Gastrocnemius medialis (tissue), 4 donors: ENCODE data around the gene SYNC. TPM values are rescaled to one million over a fixed set of nuclear protein-coding genes. Genes with fewer than 3 reads are reported as not detected.

Experiments used
- ATAC-seq, 2 donors: fragments of 150-250 bp; one replicate each; pipeline ENCODE4 v1.9.1; 2016
- DNase-seq, 2 donors: peaks; one replicate each; pipeline ENCODE4 v3.0.0-alpha.2; 2019
- H3K27ac ChIP-seq, 4 donors: fragments of 200-600 bp; sonication (generic); 1 replicate in 1 of 4; 2 replicates in 3 of 4; pipeline ENCODE4 v1.5.1; 2016 to 2018; ENCODE audit warnings: mild to moderate bottlenecking in 2 of 4, moderate library complexity in 1 of 4
- H3K27me3 ChIP-seq, 3 donors: fragments of 200-600 bp; sonication (generic) in 2 of 3; 1 replicate in 1 of 3; 2 replicates in 2 of 3; pipeline versions ENCODE4 v1.5.1 to v1.6.0; 2016 to 2019; ENCODE audit warnings: mild to moderate bottlenecking in 1 of 3, moderate library complexity in 1 of 3
- H3K36me3 ChIP-seq, 2 donors: fragments of 200-600 bp; sonication (generic) in 1 of 2; one replicate each; pipeline ENCODE4 v1.5.1; 2017 to 2018
- H3K4me1 ChIP-seq, 2 donors: fragments of 200-600 bp; sonication (generic) in 1 of 2; one replicate each; pipeline ENCODE4 v1.5.1; 2016 to 2017; ENCODE audit warnings: mild to moderate bottlenecking in 2 of 2
- H3K4me3 ChIP-seq, 4 donors: fragments of 200-600 bp; sonication (generic) in 3 of 4; 1 replicate in 1 of 4; 2 replicates in 3 of 4; pipeline ENCODE4 v1.5.1; 2016 to 2019; ENCODE audit warnings: mild to moderate bottlenecking in 2 of 4
- H3K9me3 ChIP-seq, 3 donors: fragments of 200-600 bp; sonication (generic) in 2 of 3; 1 replicate in 1 of 3; 2 replicates in 2 of 3; pipeline ENCODE4 v1.5.1; 2016 to 2019
- CTCF ChIP-seq, 5 experiments: fragments of 450-650 bp in 3 of 5; fragments of 200-600 bp in 2 of 5; sonication (generic) in 2 of 5; IDR thresholded peaks in 4 of 5; conservative IDR thresholded peaks in 1 of 5; 1 replicate in 4 of 5; 2 replicates in 1 of 5; pipeline ENCODE4 v1.5.1; 2016 to 2019; ENCODE audit warnings: antibody characterized with exemption in 5 of 5, mild to moderate bottlenecking in 3 of 5, moderate library complexity in 3 of 5
- POLR2A ChIP-seq, 2 donors: fragments of 450-650 bp; IDR thresholded peaks; one replicate each; pipeline ENCODE4 v1.6.1; 2017; ENCODE audit warnings: antibody characterized with exemption in 2 of 2, mild to moderate bottlenecking in 2 of 2, moderate library complexity in 2 of 2
- in situ Hi-C, 4 donors: fragments of 200-750 bp; cut with MboI; loops; one replicate each; pipeline versions ENCODE4 v1.15.0 to v1.8.0; 2017; ENCODE audit warnings: low sequenced_read_pairs in 4 of 4
- intact Hi-C: fragments of 100-400 bp; cut with DNase I; formaldehyde crosslinking; loops from one replicate; pipeline ENCODE4 v1.15.1; 2023; ENCODE audit warnings: low total_unique reads
- total RNA-seq, 4 donors: library from RNA; depleted of rRNA; stranded (reverse); fragments of >200 nt; gene quantifications; one replicate each; pipeline versions ENCODE4 v1.1.0 to v1.2.3, GENCODE V29; 2016

SYNC gene
- total RNA-seq, 4 donors from 2014 or later, result 68.3 to 252 (median 158) TPM

DNA sequence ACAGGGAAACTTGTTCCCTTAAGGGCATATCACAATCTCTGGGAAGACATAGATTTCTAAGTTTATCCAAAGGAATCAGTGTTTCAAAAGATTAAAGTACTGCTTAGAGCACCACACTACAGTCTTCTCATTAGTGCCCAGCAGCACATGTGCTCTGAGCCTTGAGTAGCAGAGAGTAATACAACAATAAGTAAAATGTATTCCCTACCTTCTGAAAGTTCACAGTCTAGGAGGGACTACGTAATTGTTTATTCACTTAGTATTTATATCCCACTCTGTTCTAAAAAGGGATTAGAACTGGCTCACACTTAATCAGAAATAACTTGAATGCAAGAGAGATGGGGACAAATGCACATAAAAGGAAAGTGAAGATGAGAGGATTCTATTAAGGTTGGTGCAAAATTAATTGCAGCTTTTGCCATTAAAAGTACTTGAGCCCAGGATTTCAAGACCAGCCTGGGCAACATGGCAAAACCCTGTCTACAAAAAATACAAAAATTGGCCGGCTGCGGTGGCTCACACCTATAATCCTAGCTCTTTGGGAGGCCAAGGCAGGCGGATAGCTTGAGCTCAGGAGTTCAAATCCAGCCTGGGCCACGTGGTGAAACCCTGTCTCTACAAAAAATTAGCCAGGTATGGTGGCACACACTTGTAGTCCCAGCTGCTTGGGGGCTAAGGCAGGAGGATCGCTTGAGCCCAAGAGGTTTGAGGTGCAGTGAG lies 9.0 kb downstream of the SYNC start:
- DNase-seq (no peak), ATAC-seq (peak in 1 of 2 donors; percentile 28)
- in situ Hi-C loops, result no loop called here
- Histone ChIP-seq H3K9me3 (no peaks in the 10 kb centered on the region), H3K4me1 (peaks cover 31 to 35% of the 10 kb centered on the region in 2 donors), H3K27ac (peak overlapping the region; percentile 47 to 99 (median 74)), H3K36me3 (peaks cover 0 to 29% of the 10 kb centered on the region in 2 donors), H3K27me3 (no peaks in the 10 kb centered on the region), H3K4me3 (no peak overlapping the region)
- intact Hi-C loops, result no loop called here
- no peak for TF ChIP-seq CTCF (IDR thresholded peaks at IDR 0.05 in 4 of 5, conservative IDR thresholded peaks at IDR 0.05 in 1 of 5)
- TF ChIP-seq POLR2A (IDR thresholded peaks at IDR 0.05), result no peak

GRCh38 chr1:32686387-32686786 lies 16.2 kb downstream of the SYNC start:
- intact Hi-C loops, result no loop called here
- TF ChIP-seq CTCF (IDR thresholded peaks at IDR 0.05 in 4 of 5, conservative IDR thresholded peaks at IDR 0.05 in 1 of 5) (no peak), POLR2A (IDR thresholded peaks at IDR 0.05) (no peak)
- ATAC-seq, result no peak
- H3K4me1 ChIP-seq, result peaks cover 30 to 38% of the 10 kb centered on the region in 2 donors
- H3K9me3 ChIP-seq, result no peaks in the 10 kb centered on the region
- no peak overlapping the region for H3K4me3 ChIP-seq
- no peak for DNase-seq
- peaks cover 0 to 33% of the 10 kb centered on the region in 2 donors for H3K36me3 ChIP-seq
- peak overlapping the region in 3 of 4 donors; percentile 49 to 77 (median 71) for H3K27ac ChIP-seq
- in situ Hi-C loops, result no loop called here
- H3K27me3 ChIP-seq, result no peaks in the 10 kb centered on the region

GRCh38 chr1:32685498-32685897 lies 17.1 kb downstream of the SYNC start:
- ATAC-seq (no peak), DNase-seq (no peak)
- intact Hi-C loops (no loop called here), in situ Hi-C loops (no loop called here)
- Histone ChIP-seq H3K27me3 (no peaks in the 10 kb centered on the region), H3K4me1 (peaks cover 35 to 47% of the 10 kb centered on the region in 2 donors), H3K9me3 (no peaks in the 10 kb centered on the region), H3K36me3 (peaks cover 0 to 41% of the 10 kb centered on the region in 2 donors), H3K4me3 (no peak overlapping the region), H3K27ac (peak overlapping the region; percentile 29 to 77 (median 60))
- TF ChIP-seq CTCF (IDR thresholded peaks at IDR 0.05 in 4 of 5, conservative IDR thresholded peaks at IDR 0.05 in 1 of 5) (no peak), POLR2A (IDR thresholded peaks at IDR 0.05) (no peak)

GRCh38 chr1:32684167-32684811 lies 18.3 kb downstream of the SYNC start:
- in situ Hi-C loops, result no loop called here
- Histone ChIP-seq H3K36me3 (peaks cover 0 to 49% of the 10 kb centered on the region in 2 donors), H3K27me3 (no peaks in the 10 kb centered on the region), H3K4me1 (peaks cover 35 to 48% of the 10 kb centered on the region in 2 donors), H3K9me3 (no peaks in the 10 kb centered on the region), H3K27ac (peak overlapping the region; percentile 29 to 77 (median 60)), H3K4me3 (no peak overlapping the region)
- ATAC-seq (peak; percentile 45 to 47), DNase-seq (peak in 1 of 2 donors; percentile 44)
- TF ChIP-seq CTCF (IDR thresholded peaks at IDR 0.05 in 4 of 5, conservative IDR thresholded peaks at IDR 0.05 in 1 of 5), result no peak
- no peak for TF ChIP-seq POLR2A (IDR thresholded peaks at IDR 0.05)
- intact Hi-C loops, result no loop called here
